Keratinocyte (primary cell): ENCODE measurements around the gene SORBS2. TPM values are rescaled to one million over a fixed set of nuclear protein-coding genes. Genes with fewer than 3 reads are reported as not detected.

Source experiments
- DNase-seq: peaks from one replicate; pipeline ENCODE4 v3.0.0-alpha.2; 2011; ENCODE audit warnings: low read depth, missing footprints, low spot score
- FAIRE-seq: peaks from 2 replicates; lab custom pipeline; 2011; peaks lifted over from hg19 to GRCh38; lab: Jason Lieb, UNC
- H2AFZ ChIP-seq: 2 replicates; pipeline ENCODE4 v1.6.0; 2012; ENCODE audit warnings: low read length, control low read depth, inconsistent platforms; ENCODE audit not compliant: control insufficient read depth
- H3K27ac ChIP-seq: 2 replicates; pipeline ENCODE4 v1.5.1; 2011; ENCODE audit warnings: low read length; ENCODE audit not compliant: control insufficient read depth, insufficient read depth
- H3K27me3 ChIP-seq: 3 replicates; pipeline ENCODE4 v1.6.0; 2011; ENCODE audit warnings: low read length; ENCODE audit not compliant: control insufficient read depth, insufficient read depth; ENCODE audit errors: extremely low read depth
- H3K36me3 ChIP-seq, 2 experiments: 2 replicates in 1 of 2; 3 replicates in 1 of 2; pipeline ENCODE4 v1.5.1; 2011; ENCODE audit warnings: low read length in 2 of 2, mild to moderate bottlenecking in 1 of 2; ENCODE audit not compliant: control insufficient read depth in 2 of 2, insufficient read depth in 2 of 2; ENCODE audit errors: extremely low read depth in 1 of 2
- H3K4me1 ChIP-seq: 3 replicates; pipeline ENCODE4 v1.5.1; 2011; ENCODE audit warnings: low read length; ENCODE audit not compliant: control insufficient read depth, insufficient read depth; ENCODE audit errors: extremely low read depth
- H3K4me2 ChIP-seq: 3 replicates; pipeline ENCODE4 v1.6.0; 2011; ENCODE audit warnings: low read depth, low read length; ENCODE audit not compliant: control insufficient read depth, insufficient read depth; ENCODE audit errors: extremely low read depth
- H3K4me3 ChIP-seq, 3 experiments: fragments of 200-600 bp in 1 of 3; sonication (generic) in 1 of 3; 2 replicates in 2 of 3; 3 replicates in 1 of 3; pipeline ENCODE4 v1.5.1; 2011 to 2016; ENCODE audit warnings: low read length in 3 of 3, mild to moderate bottlenecking in 3 of 3, control low read depth in 2 of 3, inconsistent platforms in 1 of 3, low read depth in 1 of 3, mixed read lengths in 1 of 3, mixed run types in 1 of 3, moderate library complexity in 1 of 3; ENCODE audit not compliant: control insufficient read depth in 2 of 3, insufficient read depth in 2 of 3; ENCODE audit errors: extremely low read depth in 1 of 3
- H3K79me2 ChIP-seq: 2 replicates; pipeline ENCODE4 v1.6.0; 2012; ENCODE audit warnings: low read length; ENCODE audit not compliant: control insufficient read depth, insufficient read depth
- H3K9ac ChIP-seq: 3 replicates; pipeline ENCODE4 v1.6.0; 2011; ENCODE audit warnings: low read length; ENCODE audit not compliant: control insufficient read depth, insufficient read depth; ENCODE audit errors: extremely low read depth
- H3K9me1 ChIP-seq: 3 replicates; pipeline ENCODE4 v1.6.0; 2011; ENCODE audit warnings: low read length; ENCODE audit not compliant: control insufficient read depth, insufficient read depth; ENCODE audit errors: extremely low read depth
- H3K9me3 ChIP-seq: 2 replicates; pipeline ENCODE4 v1.5.1; 2012; ENCODE audit warnings: low read depth, low read length; ENCODE audit not compliant: control insufficient read depth
- H4K20me1 ChIP-seq: 3 replicates; pipeline ENCODE4 v1.6.0; 2011; ENCODE audit warnings: low read length; ENCODE audit not compliant: control insufficient read depth, insufficient read depth; ENCODE audit errors: extremely low read depth
- EZH2 ChIP-seq: IDR thresholded peaks from one replicate; pipeline ENCODE4 v1.6.1; 2012; ENCODE audit warnings: inconsistent platforms, mild to moderate bottlenecking, low read length, moderate library complexity
- dilution Hi-C: fragments of 300-500 bp; cut with MboI; formaldehyde crosslinking; loops from one replicate; pipeline ENCODE4 v1.7.0; 2020; ENCODE audit warnings: low sequenced_read_pairs; ENCODE audit not compliant: extremely low pct_ligation_motif_present
- polyA plus RNA-seq, 5 experiments: library from polyadenylated mRNA; depleted of rRNA in 3 of 5; stranded (reverse) in 3 of 5; stranded (forward) in 1 of 5; unstranded in 1 of 5; fragments of >200 nt; gene quantifications; 1 replicate in 1 of 5; 2 replicates in 3 of 5; 3 replicates in 1 of 5; pipeline versions ENCODE4 v1.2.1 to v1.2.3, GENCODE V29; 2011 to 2012; ENCODE audit warnings: missing spikeins in 2 of 5, low read depth in 1 of 5, low replicate concordance in 1 of 5
- TF ChIP-seq, protein P1 (sequence below), 3 experiments: IDR thresholded peaks in 1 of 3; conservative IDR thresholded peaks in 1 of 3; optimal IDR thresholded peaks in 1 of 3; 2 replicates in 2 of 3; 3 replicates in 1 of 3; pipeline versions ENCODE3 to v1.5.1; 2011; ENCODE audit warnings: low read length in 3 of 3, mild to moderate bottlenecking in 3 of 3, moderate library complexity in 2 of 3, control low read depth in 1 of 3, inconsistent platforms in 1 of 3; ENCODE audit not compliant: insufficient read depth in 2 of 3; ENCODE audit errors: extremely low read depth in 1 of 3

The SORBS2 gene
- polyA plus RNA-seq, 1 donor (not counting 4 experiments of a cell fraction or from before 2014, with no cell fraction given): 0.14 TPM

DNA sequence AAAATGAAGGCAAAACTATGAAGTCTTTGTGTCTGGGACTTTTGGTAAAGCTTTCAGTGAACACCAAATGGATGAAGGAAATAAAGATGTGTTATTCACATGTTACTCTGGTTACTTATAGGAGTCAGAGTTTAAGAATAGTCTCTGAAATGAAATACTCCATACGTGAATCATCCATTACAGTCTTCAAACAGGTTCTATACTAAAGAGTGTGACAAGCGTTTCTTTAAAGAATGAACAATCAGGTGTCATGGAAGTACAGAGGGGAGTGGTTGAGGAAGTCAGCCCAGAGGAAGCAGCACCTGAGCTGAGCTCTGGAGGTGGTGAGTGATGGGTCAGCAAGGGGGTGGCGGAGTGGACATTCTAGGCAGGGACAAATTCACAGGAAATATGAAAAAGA, 41.8 kb upstream of the SORBS2 start:
- Histone ChIP-seq H3K4me2 (no peak overlapping the region), H3K79me2 (no peaks in the 10 kb centered on the region), H3K9me3 (peaks cover 6% of the 10 kb centered on the region), H2AFZ (no peak overlapping the region), H4K20me1 (no peaks in the 10 kb centered on the region), H3K9ac (no peak overlapping the region), H3K4me3 (no peak overlapping the region), H3K36me3 (no peaks in the 10 kb centered on the region), H3K27ac (no peak overlapping the region), H3K27me3 (no peaks in the 10 kb centered on the region), H3K9me1 (no peaks in the 10 kb centered on the region), H3K4me1 (peaks cover 4% of the 10 kb centered on the region)
- dilution Hi-C loops: no loop called here
- FAIRE-seq: no peak
- TF ChIP-seq, protein P1, sequence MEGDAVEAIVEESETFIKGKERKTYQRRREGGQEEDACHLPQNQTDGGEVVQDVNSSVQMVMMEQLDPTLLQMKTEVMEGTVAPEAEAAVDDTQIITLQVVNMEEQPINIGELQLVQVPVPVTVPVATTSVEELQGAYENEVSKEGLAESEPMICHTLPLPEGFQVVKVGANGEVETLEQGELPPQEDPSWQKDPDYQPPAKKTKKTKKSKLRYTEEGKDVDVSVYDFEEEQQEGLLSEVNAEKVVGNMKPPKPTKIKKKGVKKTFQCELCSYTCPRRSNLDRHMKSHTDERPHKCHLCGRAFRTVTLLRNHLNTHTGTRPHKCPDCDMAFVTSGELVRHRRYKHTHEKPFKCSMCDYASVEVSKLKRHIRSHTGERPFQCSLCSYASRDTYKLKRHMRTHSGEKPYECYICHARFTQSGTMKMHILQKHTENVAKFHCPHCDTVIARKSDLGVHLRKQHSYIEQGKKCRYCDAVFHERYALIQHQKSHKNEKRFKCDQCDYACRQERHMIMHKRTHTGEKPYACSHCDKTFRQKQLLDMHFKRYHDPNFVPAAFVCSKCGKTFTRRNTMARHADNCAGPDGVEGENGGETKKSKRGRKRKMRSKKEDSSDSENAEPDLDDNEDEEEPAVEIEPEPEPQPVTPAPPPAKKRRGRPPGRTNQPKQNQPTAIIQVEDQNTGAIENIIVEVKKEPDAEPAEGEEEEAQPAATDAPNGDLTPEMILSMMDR (optimal IDR thresholded peaks at IDR 0.05 in 1 of 3, IDR thresholded peaks at IDR 0.05 in 1 of 3, conservative IDR thresholded peaks at IDR 0.05 in 1 of 3; ENCODE audit: extremely low read depth in 1 of 3, insufficient read depth in 2 of 3, low read length in 3 of 3): no peak
- no peak for TF ChIP-seq EZH2
- DNase-seq: no peak

DNA sequence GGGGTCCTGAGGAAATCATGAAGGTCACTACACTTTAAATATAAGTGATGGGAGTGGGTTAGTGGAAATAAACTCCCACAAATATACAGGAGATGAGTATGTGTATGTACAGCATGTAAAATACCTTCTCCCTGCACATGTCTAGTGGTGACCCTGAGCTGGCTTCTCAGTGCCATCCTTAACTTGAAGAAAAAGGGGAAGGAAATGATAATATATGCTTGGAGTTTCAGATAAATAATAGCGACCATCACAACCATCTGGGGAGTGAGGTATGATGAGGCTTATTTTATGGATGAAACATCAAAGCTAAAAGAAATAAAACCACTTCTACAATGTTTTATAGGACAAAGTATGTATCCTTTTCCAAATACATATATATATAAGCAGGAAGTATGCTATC, 41.0 kb upstream of the SORBS2 start:
- Histone ChIP-seq H3K36me3 (no peaks in the 10 kb centered on the region), H3K79me2 (no peaks in the 10 kb centered on the region), H3K4me2 (no peak overlapping the region), H3K27ac (no peak overlapping the region), H3K27me3 (no peaks in the 10 kb centered on the region), H3K9me3 (peaks cover 4% of the 10 kb centered on the region), H2AFZ (no peak overlapping the region), H3K9ac (no peak overlapping the region), H3K9me1 (no peaks in the 10 kb centered on the region), H3K4me3 (no peak overlapping the region), H3K4me1 (peaks cover 4% of the 10 kb centered on the region), H4K20me1 (no peaks in the 10 kb centered on the region)
- dilution Hi-C loops: no loop called here
- TF ChIP-seq, protein P1 (optimal IDR thresholded peaks at IDR 0.05 in 1 of 3, IDR thresholded peaks at IDR 0.05 in 1 of 3, conservative IDR thresholded peaks at IDR 0.05 in 1 of 3; ENCODE audit: extremely low read depth in 1 of 3, insufficient read depth in 2 of 3, low read length in 3 of 3): no peak
- no peak for TF ChIP-seq EZH2
- FAIRE-seq: no peak
- no peak for DNase-seq
